NT2/D1 (cell line): ENCODE measurements around the gene HES4.
"Not testable (repeated sequence)": the region's sequence is repeated elsewhere in the genome, so short reads cannot be mapped to it uniquely, and the experiment has no call there.

Experiments used
- SUZ12 ChIP-seq: IDR thresholded peaks from 2 replicates; pipeline ENCODE4 v1.6.1; 2011; ENCODE audit not compliant: insufficient read length, insufficient read depth; ENCODE audit errors: extremely low read depth
- YY1 ChIP-seq: IDR thresholded peaks from 2 replicates; pipeline ENCODE4 v1.6.1; 2011; ENCODE audit not compliant: insufficient read length, insufficient read depth

DNA sequence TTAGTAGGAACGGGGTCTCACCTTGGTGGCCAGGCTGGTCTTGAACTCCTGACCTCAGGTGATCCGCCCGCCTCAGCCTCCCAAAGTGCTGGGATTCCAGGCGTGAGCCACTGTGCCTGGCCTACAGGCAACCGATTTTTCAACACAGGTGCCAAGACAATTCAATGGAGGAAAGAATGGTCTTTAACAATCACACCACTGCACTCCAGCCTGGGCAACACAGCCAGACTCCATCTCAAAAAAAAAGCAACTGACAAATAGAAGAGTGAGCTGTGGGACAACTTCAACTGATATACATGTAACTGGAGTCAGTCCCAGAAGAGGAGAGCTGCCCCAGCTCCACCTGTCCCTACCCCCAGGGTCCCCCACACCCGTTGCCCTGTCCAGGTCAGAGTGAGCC is 5.4 kb downstream of the HES4 start:
- not testable (repeated sequence) for TF ChIP-seq YY1, SUZ12
